B cell (primary cell): ENCODE data around the gene JUNB. TPM values are rescaled to one million over a fixed set of nuclear protein-coding genes. Genes with fewer than 3 reads are reported as not detected.

ENCODE experiments used
- ATAC-seq: fragments of 200-7000 bp; cut with Tn5 transposase; one replicate; pipeline ENCODE4 v1.10.0; 2021; ENCODE audit warnings: low read depth, mild to moderate bottlenecking, moderate number of reproducible peaks, moderate library complexity
- CTCF ChIA-PET: fragments of 350-600 bp; sonication (Branson Sonifier 250); formaldehyde crosslinking; loops from one replicate; lab custom pipeline; 2021; ENCODE audit warnings: antibody characterized with exemption, inconsistent platforms; lab: Charles Lee
- POLR2A ChIA-PET: fragments of 350-600 bp; sonication (Branson Sonifier 250); formaldehyde crosslinking; loops from one replicate; lab custom pipeline; 2021; ENCODE audit warnings: antibody characterized with exemption; lab: Charles Lee
- DNase-seq: peaks from one replicate; pipeline ENCODE4 v3.0.0; 2013
- H2AFZ ChIP-seq: 2 replicates; pipeline ENCODE4 v1.6.1; 2012; ENCODE audit warnings: mild to moderate bottlenecking, low read depth, low read length; ENCODE audit not compliant: insufficient read depth, poor library complexity, severe bottlenecking
- H3K27ac ChIP-seq, 2 donors: 1 replicate in 1 of 2; 2 replicates in 1 of 2; pipeline ENCODE4 v1.5.1; 2012 to 2013; ENCODE audit warnings: low read length in 2 of 2, mild to moderate bottlenecking in 2 of 2, moderate library complexity in 1 of 2
- H3K27me3 ChIP-seq, 4 experiments: fragments of 200-600 bp in 1 of 4; sonication (generic) in 1 of 4; replicated peaks in 1 of 4; 1 replicate in 2 of 4; 2 replicates in 2 of 4; pipeline versions ENCODE4 v1.6.1 to v1.7.0; 2013 to 2016; ENCODE audit warnings: low read length in 3 of 4, mild to moderate bottlenecking in 2 of 4, mixed read lengths in 1 of 4, moderate library complexity in 1 of 4; ENCODE audit not compliant: insufficient read depth in 4 of 4, control insufficient read depth in 3 of 4; ENCODE audit errors: control extremely low read depth in 1 of 4
- H3K36me3 ChIP-seq, 2 experiments: replicated peaks in 1 of 2; 1 replicate in 1 of 2; 2 replicates in 1 of 2; pipeline versions ENCODE4 v1.6.1 to v1.7.1; 2013; ENCODE audit warnings: low read length in 1 of 2; ENCODE audit not compliant: insufficient read depth in 2 of 2, control insufficient read depth in 1 of 2; ENCODE audit errors: control extremely low read depth in 1 of 2, extremely low read depth in 1 of 2
- H3K4me1 ChIP-seq, 2 donors: fragments of 200-600 bp in 1 of 2; sonication (generic) in 1 of 2; 1 replicate in 1 of 2; 2 replicates in 1 of 2; pipeline versions ENCODE4 v1.5.1 to v1.6.1; 2013 to 2017; ENCODE audit warnings: low read length in 2 of 2; ENCODE audit not compliant: control insufficient read depth in 2 of 2, insufficient read depth in 2 of 2
- H3K4me2 ChIP-seq: replicated peaks from 2 replicates; pipeline ENCODE3; 2012; ENCODE audit warnings: mild to moderate bottlenecking, low read depth, low read length; ENCODE audit not compliant: poor library complexity, severe bottlenecking
- H3K4me3 ChIP-seq, 5 experiments: fragments of 200-600 bp in 1 of 5; sonication (generic) in 1 of 5; 1 replicate in 3 of 5; 2 replicates in 2 of 5; pipeline versions ENCODE4 v1.5.1 to v1.7.0; 2011 to 2016; ENCODE audit warnings: low read length in 4 of 5, mild to moderate bottlenecking in 4 of 5, low read depth in 2 of 5, control low read depth in 1 of 5, moderate library complexity in 1 of 5; ENCODE audit not compliant: insufficient read depth in 1 of 5; ENCODE audit errors: control extremely low read depth in 1 of 5, extremely low read depth in 1 of 5
- H3K79me2 ChIP-seq: fragments of 200-600 bp; sonication (generic); one replicate; pipeline ENCODE4 v1.6.0; 2016; ENCODE audit warnings: low read length; ENCODE audit not compliant: control insufficient read depth, insufficient read depth
- H3K9ac ChIP-seq: fragments of 200-600 bp; sonication (generic); 2 replicates; pipeline ENCODE4 v1.6.1; 2017; ENCODE audit warnings: mild to moderate bottlenecking, low read length, moderate library complexity
- H3K9me3 ChIP-seq, 3 donors: one replicate each; pipeline versions ENCODE4 v1.6.1 to v1.7.1; 2013; ENCODE audit warnings: low read length in 2 of 3; ENCODE audit not compliant: control insufficient read depth in 2 of 3, insufficient read depth in 1 of 3; ENCODE audit errors: control extremely low read depth in 1 of 3
- H4K20me1 ChIP-seq: 2 replicates; pipeline ENCODE4 v1.6.0; 2012; ENCODE audit warnings: mild to moderate bottlenecking, low read length; ENCODE audit not compliant: insufficient read depth, control insufficient read depth, poor library complexity, severe bottlenecking
- H3K27ac Mint-ChIP-seq: one replicate; pipeline ENCODE4 v1.8.0; 2021; ENCODE audit warnings: mixed read lengths
- H3K27me3 Mint-ChIP-seq: one replicate; pipeline ENCODE4 v1.8.0; 2021; ENCODE audit warnings: mixed read lengths
- H3K4me1 Mint-ChIP-seq: one replicate; pipeline ENCODE4 v1.8.0; 2021; ENCODE audit warnings: mixed read lengths
- H3K4me3 Mint-ChIP-seq: one replicate; pipeline ENCODE4 v1.8.0; 2021; ENCODE audit warnings: mixed read lengths
- H3K9me3 Mint-ChIP-seq: one replicate; pipeline ENCODE4 v1.8.0; 2022; ENCODE audit warnings: mixed read lengths; ENCODE audit not compliant: insufficient read depth
- EZH2 ChIP-seq: IDR thresholded peaks from 2 replicates; pipeline ENCODE4 v1.6.1; 2012; ENCODE audit warnings: borderline replicate concordance, low read depth, mild to moderate bottlenecking, moderate library complexity, low read length; ENCODE audit not compliant: insufficient read depth, poor library complexity, severe bottlenecking
- WGBS: methylation state at CpG from one replicate; pipeline ENCODE4 v1.1.5; 2013; ENCODE audit warnings: missing lambda C conversion rate; ENCODE audit not compliant: insufficient coverage; 5-methylcytosine and 5-hydroxymethylcytosine counted together
- intact Hi-C: fragments of 100-400 bp; cut with micrococcal nuclease; formaldehyde crosslinking; loops from one replicate; pipeline ENCODE4 v1.10.0; 2022
- polyA plus RNA-seq: library from polyadenylated mRNA; depleted of rRNA; stranded (reverse); fragments of >200 nt; gene quantifications from 2 replicates; pipeline ENCODE4 v1.2.3, GENCODE V29; 2012
- total RNA-seq, 2 donors: library from RNA; stranded (reverse); fragments of 120-200 nt in 1 of 2; gene quantifications; 1 replicate in 1 of 2; 2 replicates in 1 of 2; pipeline versions ENCODE4 v1.2.3 to v1.2.4, GENCODE V29; 2013 to 2022
- TF ChIP-seq, protein P1 (sequence below): fragments of 200-600 bp; IDR thresholded peaks from one replicate; pipeline ENCODE4 v1.8.0; 2022; ENCODE audit warnings: antibody characterized with exemption, mild to moderate bottlenecking

Gene JUNB
- total and polyA plus RNA-seq, 2 donors (not counting 1 experiment from before 2014, with no cell fraction given) = 206 to 4,055 TPM

DNA sequence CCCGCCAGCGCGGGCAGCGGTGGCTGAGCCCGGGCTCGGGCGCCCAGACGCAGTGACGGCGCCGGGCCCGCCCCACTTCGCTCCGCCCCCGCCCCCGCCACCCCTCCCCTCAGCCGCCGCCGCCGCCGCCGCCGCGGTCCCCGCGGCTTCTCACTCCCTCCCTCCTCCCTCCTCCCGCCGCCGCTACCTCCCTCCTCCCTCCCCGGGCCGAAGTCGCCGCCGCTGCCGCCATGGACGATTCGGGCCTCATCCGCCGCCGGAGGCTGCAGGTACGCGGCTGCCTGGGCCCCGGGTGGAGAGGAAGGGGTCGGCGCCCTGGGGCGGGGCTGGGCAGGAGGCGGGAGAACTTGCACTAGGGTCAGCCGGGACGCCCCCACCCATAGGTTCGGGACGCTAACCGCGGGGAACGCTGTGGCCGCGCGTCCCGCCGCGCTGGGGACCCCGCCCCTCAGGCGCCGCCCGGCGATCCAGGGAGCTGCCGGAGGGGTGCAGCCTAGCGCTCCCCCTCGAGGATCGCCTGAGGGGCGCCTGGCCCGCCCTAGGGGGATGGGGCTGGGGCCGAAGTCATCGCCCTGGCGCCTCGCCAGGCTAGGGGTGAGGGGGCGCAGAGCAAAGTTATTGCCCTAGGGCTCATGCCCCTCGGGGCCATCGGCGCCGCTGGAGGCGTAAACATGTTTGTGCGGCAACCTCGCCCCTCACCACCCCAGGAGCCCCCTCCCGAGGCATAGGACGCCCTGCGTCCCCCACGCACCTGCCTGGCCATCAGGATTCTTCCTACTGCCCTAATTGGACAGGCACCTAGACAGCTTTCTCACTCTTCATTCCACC is 42.7 kb downstream of the JUNB start:
- WGBS = 4% methylated on average over 54 of the region's 87 CpGs
- peak overlapping the region; percentile 70 for H3K4me3 Mint-ChIP-seq
- TF ChIP-seq, protein P1, sequence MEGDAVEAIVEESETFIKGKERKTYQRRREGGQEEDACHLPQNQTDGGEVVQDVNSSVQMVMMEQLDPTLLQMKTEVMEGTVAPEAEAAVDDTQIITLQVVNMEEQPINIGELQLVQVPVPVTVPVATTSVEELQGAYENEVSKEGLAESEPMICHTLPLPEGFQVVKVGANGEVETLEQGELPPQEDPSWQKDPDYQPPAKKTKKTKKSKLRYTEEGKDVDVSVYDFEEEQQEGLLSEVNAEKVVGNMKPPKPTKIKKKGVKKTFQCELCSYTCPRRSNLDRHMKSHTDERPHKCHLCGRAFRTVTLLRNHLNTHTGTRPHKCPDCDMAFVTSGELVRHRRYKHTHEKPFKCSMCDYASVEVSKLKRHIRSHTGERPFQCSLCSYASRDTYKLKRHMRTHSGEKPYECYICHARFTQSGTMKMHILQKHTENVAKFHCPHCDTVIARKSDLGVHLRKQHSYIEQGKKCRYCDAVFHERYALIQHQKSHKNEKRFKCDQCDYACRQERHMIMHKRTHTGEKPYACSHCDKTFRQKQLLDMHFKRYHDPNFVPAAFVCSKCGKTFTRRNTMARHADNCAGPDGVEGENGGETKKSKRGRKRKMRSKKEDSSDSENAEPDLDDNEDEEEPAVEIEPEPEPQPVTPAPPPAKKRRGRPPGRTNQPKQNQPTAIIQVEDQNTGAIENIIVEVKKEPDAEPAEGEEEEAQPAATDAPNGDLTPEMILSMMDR = no peak
- no peak for TF ChIP-seq EZH2
- peaks cover 3 to 94% (median 69%) of the 10 kb centered on the region in 4 experiments for H3K27me3 ChIP-seq
- peaks cover 0 to 44% (median 7%) of the 10 kb centered on the region in 3 donors for H3K9me3 ChIP-seq
- H3K4me3 ChIP-seq = peak overlapping the region in 4 of 5 experiments; percentile 20 to 54 (median 46)
- POLR2A ChIA-PET = interaction anchor here (0.7 to 0.8 kb wide), 2 partner anchors 27 to 138 kb away, joined by 3 read pairs; partner anchors contain the start of genes FBXW9 and RNASEH2A
- ATAC-seq (peak; percentile 23), DNase-seq (peak; percentile 54)
- peaks cover 37 to 56% of the 10 kb centered on the region in 2 donors for H3K4me1 ChIP-seq
- H2AFZ ChIP-seq = peak overlapping the region; percentile 58
- intact Hi-C loops = no loop called here
- H3K36me3 ChIP-seq = no peaks in the 10 kb centered on the region
- peak overlapping the region; percentile 43 for H3K27ac Mint-ChIP-seq
- H3K9me3 Mint-ChIP-seq = no peaks in the 10 kb centered on the region
- H3K4me1 Mint-ChIP-seq = peaks cover 35% of the 10 kb centered on the region
- H4K20me1 ChIP-seq = no peaks in the 10 kb centered on the region
- CTCF ChIA-PET = interaction anchor here (0.6 to 1.0 kb wide), 4 partner anchors 13 to 91 kb away, joined by 3 to 5 read pairs (median 4); no protein-coding TSS in a partner anchor
- H3K27ac ChIP-seq = no peak overlapping the region
- H3K9ac ChIP-seq = peak overlapping the region; percentile 51
- peaks cover 69% of the 10 kb centered on the region for H3K27me3 Mint-ChIP-seq
- no peaks in the 10 kb centered on the region for H3K79me2 ChIP-seq
- H3K4me2 ChIP-seq = peak overlapping the region; percentile 95

DNA sequence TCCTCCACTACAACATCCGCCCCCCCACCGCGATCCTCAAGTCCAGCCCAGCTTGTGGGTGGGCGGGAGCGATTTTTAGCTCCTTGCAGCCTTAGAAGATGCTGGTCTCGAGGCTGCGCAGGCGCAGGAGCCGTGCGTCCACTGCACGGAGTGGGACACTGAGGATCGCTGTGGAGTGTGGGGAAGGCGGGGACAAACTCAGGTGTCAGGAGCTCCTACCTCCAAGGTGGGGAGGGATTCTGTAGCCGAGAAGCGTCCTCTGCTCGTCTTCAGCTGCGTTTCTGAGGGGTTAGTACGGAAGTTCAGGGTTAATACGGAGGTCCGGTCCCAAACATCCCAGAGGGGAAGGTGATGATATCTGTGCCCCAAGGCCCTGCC is 43.3 kb downstream of the JUNB start, which contains the start of gene RTBDN:
TSS of gene RTBDN (minus strand) at position 14 of the 378 bp plus-strand sequence. CDS start 4,600 bp downstream, outside the sequence.
- H3K27ac ChIP-seq = no peak within 1 kb of the TSS
- Mint-ChIP-seq H3K4me3 (peak within 1 kb of the TSS; percentile 70), H3K9me3 (no peaks in the 10 kb centered on the region), H3K27me3 (peaks cover 72% of the 10 kb centered on the region), H3K4me1 (peaks cover 41% of the 10 kb centered on the region), H3K27ac (peak within 1 kb of the TSS; percentile 43)
- WGBS = 11% methylated on average over 20 of the region's 20 CpGs
- H3K9ac ChIP-seq = peak within 1 kb of the TSS; percentile 51
- no peak for ATAC-seq
- peaks cover 42 to 59% of the 10 kb centered on the region in 2 donors for H3K4me1 ChIP-seq
- TF ChIP-seq EZH2 = no peak
- TF ChIP-seq, protein P1 = no peak
- H2AFZ ChIP-seq = peak within 1 kb of the TSS; percentile 58
- no peaks in the 10 kb centered on the region for H3K79me2 ChIP-seq
- ChIA-PET POLR2A (interaction anchor here (0.7 to 0.8 kb wide), 2 partner anchors 28 to 138 kb away, joined by 3 read pairs; partner anchors contain the start of genes FBXW9 and RNASEH2A), CTCF (interaction anchor here (0.6 to 1.5 kb wide), 5 partner anchors 12 to 92 kb away, joined by 3 to 5 read pairs (median 4); no protein-coding TSS in a partner anchor)
- no peaks in the 10 kb centered on the region for H3K36me3 ChIP-seq
- H4K20me1 ChIP-seq = no peaks in the 10 kb centered on the region
- H3K27me3 ChIP-seq = peaks cover 6 to 95% (median 70%) of the 10 kb centered on the region in 4 experiments
- intact Hi-C loops = no loop called here
- peak within 1 kb of the TSS; percentile 95 for H3K4me2 ChIP-seq
- H3K4me3 ChIP-seq = peak within 1 kb of the TSS in 4 of 5 experiments; percentile 20 to 54 (median 46)
- peaks cover 0 to 44% (median 7%) of the 10 kb centered on the region in 3 donors for H3K9me3 ChIP-seq
- peak; percentile 51 for DNase-seq
